GM21360 (cell line): ENCODE results near the gene SPDYE11.
A peak's percentile ranks its signal among the peaks of the same experiment; 100 is the strongest.
"Not testable (repeated sequence)": the region's sequence is repeated elsewhere in the genome, so short reads cannot be mapped to it uniquely, and the experiment has no call there.

Experiments
- ATAC-seq: cut with Tn5 transposase; IDR thresholded peaks from one replicate; pipeline ENCODE4 v1.9.1; 2021; ENCODE audit warnings: mild to moderate bottlenecking, moderate library complexity; ENCODE audit not compliant: unreplicated experiment

The SPDYE11 gene, protein sequence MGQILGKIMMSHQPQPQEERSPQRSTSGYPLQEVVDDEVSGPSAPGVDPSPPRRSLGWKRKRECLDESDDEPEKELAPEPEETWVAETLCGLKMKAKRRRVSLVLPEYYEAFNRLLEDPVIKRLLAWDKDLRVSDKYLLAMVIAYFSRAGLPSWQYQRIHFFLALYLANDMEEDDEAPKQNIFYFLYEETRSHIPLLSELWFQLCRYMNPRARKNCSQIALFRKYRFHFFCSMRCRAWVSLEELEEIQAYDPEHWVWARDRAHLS

GRCh38 chr7:73057811-73058210 is at the start of gene SPDYE11:
SPDYE11 (minus strand) TSS chr7:73057911; CDS start chr7:73056111, 1,800 bp downstream.
- not testable (repeated sequence) for ATAC-seq

DNA sequence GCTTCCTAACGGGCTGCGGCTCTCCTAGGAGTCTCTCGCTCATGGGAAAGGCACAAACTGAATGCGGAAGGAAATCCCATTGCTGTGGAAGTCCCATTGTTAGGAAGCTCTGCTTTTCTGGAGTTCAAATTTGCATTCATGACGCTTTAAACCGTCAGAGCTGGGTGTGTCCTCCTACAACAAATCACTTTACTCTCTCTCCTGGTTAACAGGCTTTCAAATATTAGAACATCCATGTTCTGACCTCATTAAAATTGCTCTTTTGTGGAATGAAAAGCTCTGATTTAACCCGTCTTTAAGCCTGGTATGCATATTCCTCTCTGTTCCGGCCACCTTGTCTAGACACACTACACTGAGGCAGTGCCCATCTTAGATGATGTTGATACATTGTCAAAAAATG is 28.2 kb upstream of the SPDYE11 start, which contains the start of gene SPDYE9:
TSS of gene SPDYE9 (minus strand) at position 101 of the 400 bp plus-strand sequence. CDS start 1,800 bp downstream, outside the sequence.
- not testable (repeated sequence) for ATAC-seq

DNA sequence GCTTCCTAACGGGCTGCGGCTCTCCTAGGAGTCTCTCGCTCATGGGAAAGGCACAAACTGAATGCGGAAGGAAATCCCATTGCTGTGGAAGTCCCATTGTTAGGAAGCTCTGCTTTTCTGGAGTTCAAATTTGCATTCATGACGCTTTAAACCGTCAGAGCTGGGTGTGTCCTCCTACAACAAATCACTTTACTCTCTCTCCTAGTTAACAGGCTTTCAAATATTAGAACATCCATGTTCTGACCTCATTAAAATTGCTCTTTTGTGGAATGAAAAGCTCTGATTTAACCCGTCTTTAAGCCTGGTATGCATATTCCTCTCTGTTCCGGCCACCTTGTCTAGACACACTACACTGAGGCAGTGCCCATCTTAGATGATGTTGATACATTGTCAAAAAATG is 28.0 kb downstream of the SPDYE11 start, which contains the start of gene SPDYE8:
TSS of gene SPDYE8 (minus strand) at position 101 of the 400 bp plus-strand sequence. CDS start 1,800 bp downstream, outside the sequence.
- not testable (repeated sequence) for ATAC-seq

DNA sequence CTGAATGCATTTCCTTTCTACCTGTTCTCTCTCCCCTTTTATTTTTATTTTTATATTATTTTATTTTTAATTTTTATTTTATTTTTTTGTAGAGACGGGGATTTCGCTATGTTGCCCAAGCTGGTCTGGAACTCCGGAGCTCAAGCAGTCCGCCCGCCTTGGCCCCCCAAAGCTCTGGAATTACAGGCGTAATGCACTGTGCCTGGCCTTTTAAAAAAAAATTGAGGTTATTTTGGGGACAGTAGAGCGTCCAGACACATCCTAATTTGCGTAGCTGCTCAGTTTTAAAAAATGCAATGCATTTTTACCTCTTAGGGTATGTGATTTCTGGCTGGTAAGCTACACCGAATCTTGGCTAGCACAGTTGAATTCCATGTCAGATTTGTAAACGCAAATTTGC is 51.2 kb downstream of the SPDYE11 start:
- not testable (repeated sequence) for ATAC-seq

- ATAC-seq, result peak; percentile 67
These were observed 51.8 kb downstream of the SPDYE11 start for GRCh38 chr7:73005693-73006447.

- peak; percentile 68 for ATAC-seq
These were observed 52.4 kb downstream of the SPDYE11 start for GRCh38 chr7:73005356-73005692.

DNA sequence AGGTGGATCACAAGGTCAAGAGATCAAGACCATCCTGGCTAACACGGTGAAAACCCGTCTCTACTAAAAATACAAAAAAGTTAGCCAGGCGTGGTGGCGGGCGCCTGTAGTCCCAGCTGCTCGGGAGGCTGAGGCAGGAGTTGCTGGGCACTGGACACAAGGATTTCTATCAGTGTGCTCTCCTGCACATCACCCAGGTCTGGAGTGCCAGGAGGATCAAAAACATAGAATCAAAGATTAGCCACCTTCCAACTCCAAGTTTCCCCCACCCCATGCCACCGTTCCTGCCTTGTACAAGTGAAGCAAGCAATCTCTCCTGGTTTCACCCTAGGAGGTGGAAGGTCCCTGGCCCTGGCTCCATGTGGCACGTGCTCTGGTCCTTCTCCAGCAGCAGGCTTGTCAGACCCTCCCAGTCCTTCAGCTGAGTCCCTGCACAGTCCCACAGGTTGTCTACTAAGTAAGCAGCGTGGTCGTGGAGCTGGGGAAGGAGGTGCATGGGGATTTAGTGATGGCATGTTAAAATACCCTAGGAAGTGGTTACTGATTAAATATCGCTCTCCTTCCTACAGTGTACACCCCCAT is 59.7 kb downstream of the SPDYE11 start:
- not testable (repeated sequence) for ATAC-seq
